ENCODE results near the gene DNER.

DNA sequence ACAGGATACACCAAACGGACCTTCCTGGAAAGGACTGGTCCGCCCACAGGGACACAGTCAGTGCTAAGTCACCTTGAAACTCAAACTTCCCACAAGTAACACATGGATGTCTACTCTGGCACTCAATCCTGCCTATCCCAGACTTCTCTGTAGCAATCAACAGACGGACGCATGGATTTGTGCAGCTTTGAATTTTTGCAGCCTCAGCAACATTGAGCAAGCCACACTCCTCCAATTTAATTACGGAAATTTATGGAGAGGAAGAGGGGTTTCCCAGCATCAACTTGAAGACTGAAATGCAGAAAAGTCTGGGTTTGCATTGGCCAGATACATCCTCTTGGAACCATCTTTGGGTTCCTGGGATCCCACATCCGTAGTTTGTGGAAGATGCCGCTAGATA is 26.2 kb downstream of the DNER start:
- TF ChIP-seq CTCF (conservative IDR thresholded peaks at IDR 0.05; ENCODE audit: low read depth, low read length): no peak
- TF ChIP-seq EZH2 (IDR thresholded peaks at IDR 0.05; ENCODE audit: borderline replicate concordance, low read depth, low read length, poor library complexity, severe bottlenecking): no peak
